Activated CD4-positive, alpha-beta memory T cell treated with anti-CD3 and anti-CD28 coated beads for 36 hours (primary cell): ENCODE results near the gene CCDC150. TPM values are rescaled to one million over a fixed set of nuclear protein-coding genes. Genes with fewer than 3 reads are reported as not detected.
"Not testable (repeated sequence)": the region's sequence is repeated elsewhere in the genome, so short reads cannot be mapped to it uniquely, and the experiment has no call there.

ENCODE experiments used
- CTCF ChIA-PET: fragments of 350-600 bp; sonication (Branson Sonifier 250); formaldehyde crosslinking; loops from one replicate; lab custom pipeline; 2021; ENCODE audit warnings: antibody characterized with exemption, inconsistent platforms; lab: Charles Lee
- POLR2A ChIA-PET: fragments of 350-600 bp; sonication (Branson Sonifier 250); formaldehyde crosslinking; loops from one replicate; lab custom pipeline; 2021; ENCODE audit warnings: antibody characterized with exemption; lab: Charles Lee
- DNase-seq: peaks from one replicate; pipeline ENCODE4 v3.0.0-alpha.2; 2020
- H3K27ac Mint-ChIP-seq: one replicate; pipeline ENCODE4 v1.8.0; 2021; ENCODE audit warnings: mixed read lengths
- H3K27me3 Mint-ChIP-seq: one replicate; pipeline ENCODE4 v1.8.0; 2021; ENCODE audit warnings: mixed read lengths
- H3K36me3 Mint-ChIP-seq: one replicate; pipeline ENCODE4 v1.8.0; 2021; ENCODE audit warnings: mixed read lengths
- H3K4me1 Mint-ChIP-seq: one replicate; pipeline ENCODE4 v1.8.0; 2021; ENCODE audit warnings: low read depth, mixed read lengths
- H3K4me3 Mint-ChIP-seq: one replicate; pipeline ENCODE4 v1.8.0; 2021; ENCODE audit warnings: mild to moderate bottlenecking, mixed read lengths
- H3K9me3 Mint-ChIP-seq: one replicate; pipeline ENCODE4 v1.8.0; 2021; ENCODE audit warnings: mixed read lengths
- intact Hi-C: fragments of 100-400 bp; cut with micrococcal nuclease; formaldehyde crosslinking; loops from one replicate; pipeline ENCODE4 v1.15.1; 2023
- total RNA-seq, 2 experiments: library from RNA; stranded (reverse); gene quantifications; one replicate each; pipeline ENCODE4 v1.2.3, GENCODE V29; 2021

CCDC150 gene
- total RNA-seq, 2 experiments from 2014 or later = 13.2 to 13.9 TPM

DNA sequence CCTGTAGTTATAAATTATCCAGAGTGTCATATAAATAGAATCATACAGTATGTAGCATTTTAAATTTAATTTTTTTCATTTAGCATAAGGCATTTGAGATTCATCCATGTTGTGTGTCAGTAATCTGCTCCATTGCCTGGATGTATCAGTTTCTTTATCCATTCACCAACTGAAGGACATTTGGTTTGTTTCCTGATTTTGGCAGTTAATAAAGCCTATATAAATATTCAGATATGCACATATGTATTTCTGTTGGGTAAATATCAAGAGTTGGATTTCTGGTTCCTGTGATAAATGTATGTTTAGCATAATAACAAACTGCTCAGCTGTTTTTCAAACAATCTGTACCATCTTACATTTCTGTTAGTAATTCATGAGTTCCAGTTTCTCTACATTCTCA, 39.9 kb downstream of the CCDC150 start:
- no peaks in the 10 kb centered on the region for H3K27me3 Mint-ChIP-seq
- intact Hi-C loops = no loop called here
- no peak for DNase-seq
- ChIA-PET CTCF (no interaction called here), POLR2A (no interaction called here)
- peaks cover 6% of the 10 kb centered on the region for H3K36me3 Mint-ChIP-seq
- H3K4me1 Mint-ChIP-seq = no peaks in the 10 kb centered on the region
- H3K27ac Mint-ChIP-seq = no peak overlapping the region
- peaks cover 4% of the 10 kb centered on the region for H3K9me3 Mint-ChIP-seq
- H3K4me3 Mint-ChIP-seq = no peak overlapping the region

DNA sequence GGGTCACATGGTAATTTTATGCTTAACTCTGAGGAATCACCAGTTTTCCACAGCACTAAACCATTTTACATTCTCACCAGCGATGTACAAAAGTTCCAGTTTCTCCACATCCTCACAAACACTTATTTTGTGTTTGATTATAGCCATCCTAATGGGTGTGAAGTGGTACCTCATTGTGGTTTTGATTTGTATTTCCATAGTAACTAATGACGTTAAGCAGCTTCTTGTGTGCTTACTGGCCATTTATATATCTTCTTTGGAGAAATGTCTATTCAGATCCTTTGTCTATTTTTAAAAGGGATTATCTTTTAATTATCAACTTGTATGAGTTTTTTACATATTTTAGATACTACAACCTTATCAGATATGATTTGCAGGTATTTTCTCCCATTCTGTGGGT, 42.0 kb downstream of the CCDC150 start:
- no peaks in the 10 kb centered on the region for H3K4me1 Mint-ChIP-seq
- H3K27me3 Mint-ChIP-seq = no peaks in the 10 kb centered on the region
- no peak overlapping the region for H3K4me3 Mint-ChIP-seq
- intact Hi-C loops = no loop called here
- peaks cover 1% of the 10 kb centered on the region for H3K36me3 Mint-ChIP-seq
- H3K27ac Mint-ChIP-seq = no peak overlapping the region
- POLR2A ChIA-PET = no interaction called here
- CTCF ChIA-PET = no interaction called here
- H3K9me3 Mint-ChIP-seq = peaks cover 13% of the 10 kb centered on the region
- no peak for DNase-seq

DNA sequence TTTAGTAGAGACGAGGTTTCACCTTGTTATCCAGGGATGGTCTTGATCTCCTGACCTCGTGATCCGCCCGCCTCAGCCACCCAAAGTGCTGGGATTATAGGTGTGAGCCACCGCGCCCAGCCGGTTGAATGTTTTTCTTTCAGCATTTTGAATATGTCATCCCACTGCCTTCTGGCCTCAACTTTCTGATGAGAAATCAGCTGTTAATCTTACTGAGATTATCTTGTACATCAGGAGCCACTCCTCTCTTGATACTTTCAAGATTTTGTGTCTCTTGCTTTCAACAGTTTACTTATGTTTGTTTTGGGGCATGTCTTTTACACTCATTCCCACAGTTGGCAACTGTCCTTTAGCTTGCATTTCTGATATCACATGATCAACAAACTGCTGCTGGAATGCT, 46.3 kb downstream of the CCDC150 start:
- Mint-ChIP-seq H3K36me3 (peaks cover 1% of the 10 kb centered on the region), H3K9me3 (peaks cover 26% of the 10 kb centered on the region), H3K27ac (no peak overlapping the region), H3K27me3 (no peaks in the 10 kb centered on the region), H3K4me3 (no peak overlapping the region), H3K4me1 (no peaks in the 10 kb centered on the region)
- ChIA-PET POLR2A (no interaction called here), CTCF (no interaction called here)
- intact Hi-C loops = no loop called here
- DNase-seq = no peak

GRCh38 chr2:196686737-196687136, 47.2 kb downstream of the CCDC150 start:
- H3K4me3 Mint-ChIP-seq, intact Hi-C loops, H3K4me1 Mint-ChIP-seq, H3K27ac Mint-ChIP-seq, POLR2A ChIA-PET, DNase-seq, H3K36me3 Mint-ChIP-seq, CTCF ChIA-PET, H3K27me3 Mint-ChIP-seq: not testable (repeated sequence)
- H3K9me3 Mint-ChIP-seq = peaks cover 26% of the 10 kb centered on the region

GRCh38 chr2:196696423-196697079, 57.0 kb downstream of the CCDC150 start:
- no peaks in the 10 kb centered on the region for H3K4me1 Mint-ChIP-seq
- intact Hi-C loops = no loop called here
- ChIA-PET POLR2A (no interaction called here), CTCF (no interaction called here)
- no peak overlapping the region for H3K4me3 Mint-ChIP-seq
- no peak overlapping the region for H3K27ac Mint-ChIP-seq
- H3K36me3 Mint-ChIP-seq = no peaks in the 10 kb centered on the region
- H3K27me3 Mint-ChIP-seq = peaks cover 2% of the 10 kb centered on the region
- DNase-seq = no peak
- no peaks in the 10 kb centered on the region for H3K9me3 Mint-ChIP-seq

- H3K4me3 Mint-ChIP-seq = no peak overlapping the region
- DNase-seq = no peak
- CTCF ChIA-PET = no interaction called here
- H3K9me3 Mint-ChIP-seq = no peaks in the 10 kb centered on the region
- H3K27ac Mint-ChIP-seq = no peak overlapping the region
- no peaks in the 10 kb centered on the region for H3K27me3 Mint-ChIP-seq
- no peaks in the 10 kb centered on the region for H3K36me3 Mint-ChIP-seq
- POLR2A ChIA-PET = no interaction called here
- H3K4me1 Mint-ChIP-seq = no peaks in the 10 kb centered on the region
- intact Hi-C loops = no loop called here
Observed at GRCh38 chr2:196697825-196698224, 58.3 kb downstream of the CCDC150 start.

GRCh38 chr2:196702641-196703040, 63.1 kb downstream of the CCDC150 start:
- H3K4me1 Mint-ChIP-seq = no peaks in the 10 kb centered on the region
- H3K27ac Mint-ChIP-seq = no peak overlapping the region
- DNase-seq = no peak
- no peaks in the 10 kb centered on the region for H3K9me3 Mint-ChIP-seq
- intact Hi-C loops = no loop called here
- no peaks in the 10 kb centered on the region for H3K36me3 Mint-ChIP-seq
- no peaks in the 10 kb centered on the region for H3K27me3 Mint-ChIP-seq
- ChIA-PET CTCF (no interaction called here), POLR2A (no interaction called here)
- no peak overlapping the region for H3K4me3 Mint-ChIP-seq

- Mint-ChIP-seq H3K9me3 (no peaks in the 10 kb centered on the region), H3K27ac (no peak overlapping the region), H3K4me1 (no peaks in the 10 kb centered on the region), H3K36me3 (no peaks in the 10 kb centered on the region), H3K27me3 (no peaks in the 10 kb centered on the region), H3K4me3 (no peak overlapping the region)
- CTCF ChIA-PET = no interaction called here
- intact Hi-C loops = no loop called here
- DNase-seq = no peak
- POLR2A ChIA-PET = no interaction called here
Observed at GRCh38 chr2:196703695-196704094, 64.2 kb downstream of the CCDC150 start.

- CTCF ChIA-PET, H3K9me3 Mint-ChIP-seq: not testable (repeated sequence)
Observed at GRCh38 chr2:196710056-196710455, 70.5 kb downstream of the CCDC150 start.

GRCh38 chr2:196711625-196712024, 72.1 kb downstream of the CCDC150 start:
- H3K9me3 Mint-ChIP-seq = peaks cover 7% of the 10 kb centered on the region
- peaks cover 5% of the 10 kb centered on the region for H3K36me3 Mint-ChIP-seq
- no peak overlapping the region for H3K4me3 Mint-ChIP-seq
- CTCF ChIA-PET = no interaction called here
- H3K27ac Mint-ChIP-seq = no peak overlapping the region
- intact Hi-C loops = no loop called here
- H3K27me3 Mint-ChIP-seq = no peaks in the 10 kb centered on the region
- no peaks in the 10 kb centered on the region for H3K4me1 Mint-ChIP-seq
- POLR2A ChIA-PET = interaction anchor here (0.7 kb wide), 1 partner anchor 351 kb away, joined by 3 read pairs; no protein-coding TSS in a partner anchor
- no peak for DNase-seq

More at GRCh38 chr2:196710056-196710455, 70.5 kb downstream of the CCDC150 start:
- H3K27me3 Mint-ChIP-seq, H3K36me3 Mint-ChIP-seq, H3K4me1 Mint-ChIP-seq, intact Hi-C loops, DNase-seq, H3K27ac Mint-ChIP-seq, H3K4me3 Mint-ChIP-seq, POLR2A ChIA-PET: not testable (repeated sequence)

DNA sequence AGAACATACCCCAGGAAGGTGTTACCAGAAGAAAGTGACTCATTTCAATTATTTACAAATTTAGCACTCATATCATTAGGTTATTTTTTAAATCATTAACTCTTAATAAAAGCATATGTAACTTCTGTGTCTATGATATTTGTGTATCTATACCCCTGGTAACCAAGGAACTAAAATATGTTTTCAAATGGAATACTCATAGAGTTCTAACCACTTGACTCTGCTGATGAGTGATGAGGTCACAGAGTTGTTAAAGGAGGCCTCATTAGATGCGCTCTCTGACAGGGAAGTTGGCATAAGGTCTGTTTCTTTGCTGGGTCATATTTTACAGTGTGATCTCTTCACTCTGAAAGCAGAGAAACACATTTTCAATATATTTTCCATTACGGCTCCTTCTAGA, 73.4 kb downstream of the CCDC150 start:
- Mint-ChIP-seq H3K4me3 (no peak overlapping the region), H3K27me3 (no peaks in the 10 kb centered on the region), H3K36me3 (peaks cover 5% of the 10 kb centered on the region), H3K4me1 (no peaks in the 10 kb centered on the region), H3K9me3 (peaks cover 7% of the 10 kb centered on the region), H3K27ac (no peak overlapping the region)
- DNase-seq = no peak
- ChIA-PET POLR2A (no interaction called here), CTCF (no interaction called here)
- intact Hi-C loops = no loop called here

DNA sequence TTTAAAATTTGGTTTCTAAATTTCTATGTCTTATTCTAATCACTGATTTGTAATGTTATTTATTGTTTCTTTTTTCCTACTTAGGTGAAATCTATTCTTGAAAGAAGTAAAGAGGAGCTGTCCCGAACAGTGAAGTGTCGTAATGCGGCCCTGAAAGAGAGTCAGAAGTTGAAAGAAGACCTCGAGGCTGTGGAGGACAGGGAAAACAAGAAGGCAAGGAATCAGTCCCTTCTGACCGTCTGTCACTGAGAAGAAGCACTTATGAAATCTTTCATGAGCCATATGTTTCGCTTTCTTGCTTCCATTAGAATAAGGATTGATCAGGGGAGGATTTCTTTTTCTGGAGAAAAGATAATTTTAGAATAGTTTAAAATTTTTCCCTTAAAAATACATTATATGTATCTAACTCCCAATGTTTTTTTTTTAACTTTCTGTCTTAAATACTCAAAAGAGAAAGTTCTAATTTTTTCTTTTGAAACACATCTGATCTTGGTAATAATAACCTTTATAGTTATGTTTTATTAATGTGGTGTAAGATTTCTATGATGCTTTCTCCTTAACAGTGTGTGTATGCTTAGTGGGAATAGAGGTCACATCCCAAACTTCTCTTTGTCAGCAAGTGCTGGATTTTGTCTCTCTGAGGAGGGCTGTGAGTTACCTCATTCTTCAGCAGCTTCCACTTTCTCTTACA, 79.0 kb downstream of the CCDC150 start:
- Mint-ChIP-seq H3K9me3 (no peaks in the 10 kb centered on the region), H3K36me3 (peaks cover 10% of the 10 kb centered on the region), H3K4me3 (no peak overlapping the region), H3K27ac (no peak overlapping the region), H3K27me3 (no peaks in the 10 kb centered on the region), H3K4me1 (no peaks in the 10 kb centered on the region)
- intact Hi-C loops = no loop called here
- CTCF ChIA-PET = interaction anchor here (0.7 kb wide), 1 partner anchor 10 kb away, joined by 3 read pairs; no protein-coding TSS in a partner anchor
- DNase-seq = no peak
- POLR2A ChIA-PET = no interaction called here
